ENCODE data around the gene PCA3. TPM values are rescaled to one million over a fixed set of nuclear protein-coding genes. Genes with fewer than 3 reads are reported as not detected.

Gene PCA3
- not detected in 2 replicates for total RNA-seq

DNA sequence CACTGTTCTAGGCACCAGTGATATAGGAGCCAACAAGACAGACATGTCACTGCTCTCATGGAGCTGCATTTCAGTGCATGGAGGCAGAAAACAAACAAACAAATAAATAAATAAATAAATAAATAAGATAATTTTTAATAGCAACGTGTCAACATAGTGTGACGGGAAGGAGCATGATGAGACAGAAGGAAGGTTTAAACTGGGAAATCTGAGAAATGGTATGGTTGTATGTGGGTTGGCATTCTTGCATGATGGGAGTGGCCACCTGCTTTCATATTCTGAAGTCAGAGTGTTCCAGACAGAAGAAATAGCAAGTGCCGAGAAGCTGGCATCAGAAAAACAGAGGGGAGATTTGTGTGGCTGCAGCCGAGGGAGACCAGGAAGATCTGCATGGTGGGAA lies at the start of gene PCA3:
PCA3 (plus strand) TSS at position 301 of the 400 bp plus-strand sequence.

Other genes starting within 250 kb of the PCA3 start
- 12.7 and 15.6 TPM in 2 replicates for gene PRUNE2, start 141.7 kb downstream of the PCA3 start, total RNA-seq